GM12872 (cell line): ENCODE data around the gene SCGN.

Experiments used
- TF ChIP-seq, protein P1 (sequence below): IDR thresholded peaks from 3 replicates; pipeline ENCODE4 v1.5.1; 2011; ENCODE audit warnings: low read depth, mild to moderate bottlenecking, low read length, moderate library complexity; ENCODE audit not compliant: insufficient read depth

The SCGN gene

DNA sequence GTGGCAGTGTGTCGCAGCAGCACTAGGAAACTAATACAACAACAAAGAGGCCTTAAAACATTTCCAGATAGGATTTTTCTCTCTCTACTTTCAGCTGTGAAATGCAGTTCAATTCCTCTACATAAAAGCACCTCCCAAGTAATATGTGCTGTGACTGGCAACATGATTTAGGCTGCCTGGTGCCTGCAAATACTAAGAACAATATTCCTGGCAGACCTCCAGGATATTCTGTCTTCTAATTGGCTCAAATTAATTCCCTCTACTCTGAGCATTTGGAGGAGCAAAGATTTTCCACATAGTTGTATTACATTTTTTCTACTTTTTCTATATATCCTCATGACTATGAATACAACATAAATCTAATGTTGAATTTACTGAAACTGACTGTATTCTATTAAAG lies 33.2 kb downstream of the SCGN start:
- TF ChIP-seq, protein P1, sequence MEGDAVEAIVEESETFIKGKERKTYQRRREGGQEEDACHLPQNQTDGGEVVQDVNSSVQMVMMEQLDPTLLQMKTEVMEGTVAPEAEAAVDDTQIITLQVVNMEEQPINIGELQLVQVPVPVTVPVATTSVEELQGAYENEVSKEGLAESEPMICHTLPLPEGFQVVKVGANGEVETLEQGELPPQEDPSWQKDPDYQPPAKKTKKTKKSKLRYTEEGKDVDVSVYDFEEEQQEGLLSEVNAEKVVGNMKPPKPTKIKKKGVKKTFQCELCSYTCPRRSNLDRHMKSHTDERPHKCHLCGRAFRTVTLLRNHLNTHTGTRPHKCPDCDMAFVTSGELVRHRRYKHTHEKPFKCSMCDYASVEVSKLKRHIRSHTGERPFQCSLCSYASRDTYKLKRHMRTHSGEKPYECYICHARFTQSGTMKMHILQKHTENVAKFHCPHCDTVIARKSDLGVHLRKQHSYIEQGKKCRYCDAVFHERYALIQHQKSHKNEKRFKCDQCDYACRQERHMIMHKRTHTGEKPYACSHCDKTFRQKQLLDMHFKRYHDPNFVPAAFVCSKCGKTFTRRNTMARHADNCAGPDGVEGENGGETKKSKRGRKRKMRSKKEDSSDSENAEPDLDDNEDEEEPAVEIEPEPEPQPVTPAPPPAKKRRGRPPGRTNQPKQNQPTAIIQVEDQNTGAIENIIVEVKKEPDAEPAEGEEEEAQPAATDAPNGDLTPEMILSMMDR: no peak

DNA sequence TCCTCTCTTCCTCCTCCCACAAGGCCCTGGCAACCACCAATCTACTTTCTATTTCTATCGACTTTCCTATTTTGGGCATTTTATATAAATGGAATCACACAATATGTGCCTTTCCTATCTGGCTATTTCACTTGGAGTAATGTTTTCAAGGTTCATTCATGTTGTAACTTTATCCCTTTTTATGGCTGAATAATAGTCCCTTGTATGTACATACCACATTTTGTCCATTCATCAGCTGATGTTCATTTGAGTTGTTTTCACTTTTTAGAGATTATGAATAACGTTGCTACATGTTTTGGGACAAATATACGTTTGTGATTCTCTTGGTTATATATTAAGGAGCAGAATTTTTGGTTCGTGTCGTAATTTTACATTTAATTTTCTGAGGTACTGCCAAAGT lies 33.9 kb downstream of the SCGN start:
- TF ChIP-seq, protein P1: no peak

DNA sequence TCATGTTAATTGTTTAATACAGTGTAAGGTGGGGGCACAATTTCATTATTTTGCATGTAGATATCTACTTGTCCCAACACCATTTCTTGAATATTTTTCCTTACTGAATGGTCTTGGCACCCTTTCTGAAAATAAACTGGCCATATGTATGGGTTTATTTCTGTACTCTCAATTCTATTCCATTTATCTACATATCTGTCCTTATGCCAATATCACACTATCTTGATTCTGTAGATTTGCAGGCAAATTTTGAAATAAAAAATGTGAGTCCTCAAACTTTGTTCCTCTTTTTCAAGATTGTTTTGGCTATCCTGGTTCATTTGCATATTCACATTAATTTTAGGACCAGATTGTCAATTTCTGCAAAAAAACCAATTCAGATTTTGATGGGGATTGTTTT lies 34.8 kb downstream of the SCGN start:
- TF ChIP-seq, protein P1: no peak

DNA sequence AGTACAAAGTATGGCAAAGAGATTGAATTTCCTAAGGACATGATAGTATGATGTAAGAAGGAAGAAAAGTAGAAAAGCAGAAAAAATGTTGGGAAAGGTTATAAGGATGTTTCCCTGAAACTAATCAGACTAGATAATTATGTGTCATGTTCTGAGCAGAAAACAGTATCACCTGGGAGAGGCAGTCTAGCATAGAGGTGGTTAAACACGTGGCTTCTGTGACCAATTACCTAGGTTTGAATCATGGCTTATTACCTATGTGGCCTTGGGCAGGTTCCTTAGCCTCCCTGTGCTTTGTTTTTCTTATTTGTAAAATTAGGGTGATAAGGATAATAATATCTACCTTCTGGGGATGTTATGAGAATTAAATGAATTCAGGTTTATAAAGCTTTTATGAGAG lies 38.0 kb downstream of the SCGN start:
- TF ChIP-seq, protein P1: no peak

DNA sequence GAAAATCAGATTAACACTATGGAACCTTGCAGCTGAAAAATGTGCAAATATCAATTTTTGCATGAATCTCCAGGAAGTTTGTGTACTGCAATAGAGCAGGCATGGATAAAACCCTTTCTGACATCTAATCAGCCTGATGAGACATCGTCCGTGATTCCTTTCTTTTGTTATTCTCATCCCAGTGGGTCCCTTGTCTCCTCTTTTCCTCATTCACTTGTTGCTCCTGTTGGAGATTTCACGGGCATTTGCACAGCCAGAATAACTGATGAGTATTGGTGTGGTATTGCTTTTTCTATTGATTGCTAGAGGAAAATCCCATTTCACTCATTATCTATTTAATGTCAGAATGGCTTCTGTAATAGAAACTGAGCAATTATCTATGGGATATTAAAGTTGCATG lies 39.9 kb downstream of the SCGN start:
- TF ChIP-seq, protein P1: no peak

DNA sequence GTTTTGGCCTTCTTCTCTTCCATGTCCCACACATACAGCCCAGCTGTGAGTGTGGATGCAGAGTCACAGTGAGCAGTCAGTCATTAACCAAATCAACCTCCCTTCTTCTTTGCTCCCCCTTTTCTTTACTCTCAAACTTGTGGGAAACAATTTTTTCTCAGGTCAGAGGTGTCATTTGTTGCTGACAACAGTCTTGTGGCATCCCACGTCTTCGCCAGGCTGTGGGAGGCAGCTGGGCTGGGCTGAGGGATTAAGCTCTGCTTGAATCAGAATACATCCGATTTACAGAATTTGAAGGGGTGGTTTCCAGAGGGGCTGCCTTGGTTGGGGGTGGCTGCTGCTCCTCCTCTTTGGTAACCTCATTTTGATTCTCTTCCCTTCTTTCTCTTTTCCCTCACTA lies 40.5 kb downstream of the SCGN start:
- TF ChIP-seq, protein P1: no peak

DNA sequence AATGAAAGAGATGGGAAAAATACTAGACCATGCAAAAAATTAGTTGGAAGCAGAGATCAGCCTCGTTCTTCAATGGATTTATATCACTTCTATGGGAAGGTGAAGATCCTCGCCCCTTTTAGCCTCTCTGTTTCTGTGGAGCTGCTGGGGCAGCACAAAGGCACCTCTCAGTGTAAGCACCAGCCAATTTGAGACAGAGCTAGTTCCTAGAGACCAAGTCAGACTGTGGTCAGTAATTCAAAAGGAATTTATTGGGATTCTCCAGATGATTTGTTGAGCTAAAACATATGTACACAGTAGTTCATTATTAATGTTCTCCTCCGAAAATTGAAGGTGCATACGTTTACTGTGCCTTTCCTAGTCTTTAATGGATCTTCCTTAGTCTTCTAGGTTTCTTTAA lies 42.4 kb downstream of the SCGN start:
- TF ChIP-seq, protein P1: no peak

DNA sequence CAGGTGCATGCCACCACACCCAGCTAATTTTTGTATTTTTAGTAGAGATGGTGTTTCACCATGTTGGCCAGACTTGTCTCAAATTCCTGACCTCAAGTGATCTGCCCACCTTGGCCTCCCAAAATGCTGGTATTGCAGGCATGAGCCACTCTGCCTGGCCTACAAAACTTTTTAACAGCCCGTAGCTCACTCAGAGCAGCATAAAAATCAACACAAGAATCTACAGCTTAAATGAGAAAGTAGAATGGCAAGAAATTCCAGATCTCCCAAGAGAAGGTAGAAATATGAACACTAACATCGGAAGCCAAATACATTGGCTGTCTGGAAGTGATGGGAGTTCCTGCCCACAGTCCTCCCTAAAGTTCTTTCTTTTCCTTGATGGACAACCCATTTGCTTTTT lies 43.7 kb downstream of the SCGN start:
- TF ChIP-seq, protein P1: no peak
